SU-DHL-6 (cell line): ENCODE data around the gene VWA5B1.

ENCODE experiments used
- H2AFZ ChIP-seq: fragments of 200-600 bp; sonication (generic); 2 replicates; pipeline ENCODE4 v1.6.1; 2014; ENCODE audit warnings: low read depth, mild to moderate bottlenecking, moderate library complexity, mixed read lengths, antibody characterized with exemption, low read length; ENCODE audit not compliant: severe bottlenecking
- H3F3A ChIP-seq: fragments of 200-600 bp; shearing (Covaris generic); 2 replicates; pipeline ENCODE4 v1.6.0; 2016; ENCODE audit warnings: antibody characterized with exemption, mild to moderate bottlenecking; ENCODE audit not compliant: insufficient read depth
- H3K27ac ChIP-seq: fragments of 200-600 bp; sonication (generic); 2 replicates; pipeline ENCODE4 v1.5.1; 2016; ENCODE audit warnings: low read depth, mild to moderate bottlenecking, low read length, moderate library complexity, mixed read lengths
- H3K27me3 ChIP-seq: fragments of 200-600 bp; sonication (generic), shearing (Covaris generic); 2 replicates; pipeline ENCODE4 v1.6.0; 2014; ENCODE audit warnings: mild to moderate bottlenecking, low read length
- H3K36me3 ChIP-seq: fragments of 200-600 bp; sonication (generic); 2 replicates; pipeline ENCODE4 v1.6.1; 2014; ENCODE audit warnings: mild to moderate bottlenecking, low read length, mixed read lengths
- H3K4me2 ChIP-seq: fragments of 300-600, 200-600 bp; shearing (Covaris generic), sonication (generic); 2 replicates; pipeline ENCODE4 v1.6.0; 2014; ENCODE audit warnings: low read length, low read depth, mild to moderate bottlenecking; ENCODE audit not compliant: poor library complexity, severe bottlenecking
- H3K4me3 ChIP-seq: fragments of 200-600 bp; sonication (generic); 2 replicates; pipeline ENCODE4 v1.5.1; 2014; ENCODE audit warnings: antibody characterized with exemption, low read length, mild to moderate bottlenecking, mixed read lengths; ENCODE audit not compliant: insufficient read depth, poor library complexity, severe bottlenecking
- H3K79me2 ChIP-seq: fragments of 200-600 bp; sonication (generic); 2 replicates; pipeline ENCODE4 v1.6.1; 2014; ENCODE audit warnings: mild to moderate bottlenecking, low read length, moderate library complexity; ENCODE audit not compliant: insufficient read depth
- H3K9ac ChIP-seq: fragments of 200-600 bp; sonication (generic); 2 replicates; pipeline ENCODE4 v1.7.0; 2014; ENCODE audit warnings: mild to moderate bottlenecking, low read length
- H3K9me2 ChIP-seq: fragments of 200-600 bp; sonication (generic); replicated peaks from 2 replicates; pipeline ENCODE4 v1.6.1; 2014; ENCODE audit warnings: low read length; ENCODE audit not compliant: insufficient read depth
- H3K9me3 ChIP-seq: fragments of 200-600 bp; sonication (generic); 2 replicates; pipeline ENCODE4 v1.6.1; 2014; ENCODE audit warnings: low read length, mixed read lengths; ENCODE audit not compliant: insufficient read depth
- H4K20me1 ChIP-seq: fragments of 200-600 bp; sonication (generic); 2 replicates; pipeline ENCODE4 v1.6.1; 2014; ENCODE audit warnings: low read depth, mild to moderate bottlenecking, antibody characterized with exemption, low read length, moderate library complexity, mixed read lengths
- EZH2phosphoT487 ChIP-seq: fragments of 200-600 bp; sonication (generic), shearing (Covaris generic); conservative IDR thresholded peaks from 2 replicates; pipeline ENCODE4 v1.6.1; 2018; ENCODE audit warnings: mild to moderate bottlenecking, antibody characterized with exemption, low read length, moderate library complexity, mixed read lengths
- TF ChIP-seq, protein P1 (sequence below): fragments of 200-600 bp; sonication (generic); IDR thresholded peaks from one replicate; pipeline ENCODE4 v1.5.1; 2017; ENCODE audit warnings: antibody characterized with exemption, mild to moderate bottlenecking, low read length, moderate library complexity; ENCODE audit not compliant: insufficient read depth, poor library complexity, severe bottlenecking

VWA5B1 gene

DNA sequence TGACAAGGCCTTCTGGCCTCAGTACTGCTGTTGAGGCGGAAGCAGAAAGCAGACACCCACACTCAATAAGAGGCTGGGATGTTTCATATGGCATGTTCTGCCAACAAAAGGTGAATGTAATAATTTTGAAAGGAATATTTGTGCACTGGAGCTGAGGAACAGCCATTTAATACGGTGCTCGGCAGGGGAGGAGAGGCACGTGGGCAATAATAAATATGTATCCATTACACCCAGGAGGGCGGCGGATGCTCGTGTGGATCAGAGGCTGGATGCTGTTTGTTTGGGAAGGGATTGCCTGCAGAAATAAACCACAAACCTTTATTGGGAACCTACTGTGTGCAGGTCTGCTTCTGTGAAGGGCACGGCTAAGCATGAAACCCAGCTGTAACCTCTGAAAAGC lies 92.0 kb downstream of the VWA5B1 start:
- Histone ChIP-seq H3K27me3 (no peaks in the 10 kb centered on the region), H3K4me2 (no peak overlapping the region), H3K79me2 (no peaks in the 10 kb centered on the region), H3K36me3 (no peaks in the 10 kb centered on the region), H3K27ac (no peak overlapping the region), H4K20me1 (no peaks in the 10 kb centered on the region), H3K4me3 (no peak overlapping the region), H3F3A (no peaks in the 10 kb centered on the region), H3K9me2 (no peaks in the 10 kb centered on the region), H3K9me3 (no peaks in the 10 kb centered on the region), H2AFZ (no peak overlapping the region), H3K9ac (no peak overlapping the region)
- TF ChIP-seq EZH2phosphoT487 = no peak
- TF ChIP-seq, protein P1, sequence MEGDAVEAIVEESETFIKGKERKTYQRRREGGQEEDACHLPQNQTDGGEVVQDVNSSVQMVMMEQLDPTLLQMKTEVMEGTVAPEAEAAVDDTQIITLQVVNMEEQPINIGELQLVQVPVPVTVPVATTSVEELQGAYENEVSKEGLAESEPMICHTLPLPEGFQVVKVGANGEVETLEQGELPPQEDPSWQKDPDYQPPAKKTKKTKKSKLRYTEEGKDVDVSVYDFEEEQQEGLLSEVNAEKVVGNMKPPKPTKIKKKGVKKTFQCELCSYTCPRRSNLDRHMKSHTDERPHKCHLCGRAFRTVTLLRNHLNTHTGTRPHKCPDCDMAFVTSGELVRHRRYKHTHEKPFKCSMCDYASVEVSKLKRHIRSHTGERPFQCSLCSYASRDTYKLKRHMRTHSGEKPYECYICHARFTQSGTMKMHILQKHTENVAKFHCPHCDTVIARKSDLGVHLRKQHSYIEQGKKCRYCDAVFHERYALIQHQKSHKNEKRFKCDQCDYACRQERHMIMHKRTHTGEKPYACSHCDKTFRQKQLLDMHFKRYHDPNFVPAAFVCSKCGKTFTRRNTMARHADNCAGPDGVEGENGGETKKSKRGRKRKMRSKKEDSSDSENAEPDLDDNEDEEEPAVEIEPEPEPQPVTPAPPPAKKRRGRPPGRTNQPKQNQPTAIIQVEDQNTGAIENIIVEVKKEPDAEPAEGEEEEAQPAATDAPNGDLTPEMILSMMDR = no peak

DNA sequence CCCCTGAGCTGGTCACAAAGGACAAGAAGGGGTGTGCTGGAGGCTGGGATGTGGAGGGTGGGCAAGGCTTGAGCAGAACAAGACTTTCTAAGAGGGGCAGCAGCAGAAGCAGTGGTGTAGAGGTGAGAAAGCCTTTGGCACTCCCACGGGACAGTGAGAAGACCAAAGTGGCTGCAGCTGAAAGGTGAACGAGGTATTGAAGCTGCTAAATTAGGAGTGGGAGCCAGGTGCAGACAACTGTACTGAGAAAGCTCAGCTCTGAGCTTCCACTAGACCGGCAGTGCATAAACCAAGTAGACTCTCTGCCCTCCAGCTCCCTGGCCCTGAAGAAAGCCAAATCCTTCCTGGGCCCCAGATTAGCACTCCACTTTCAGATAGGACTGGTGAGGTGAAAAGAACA lies 93.0 kb downstream of the VWA5B1 start:
- H3K9me2 ChIP-seq = no peaks in the 10 kb centered on the region
- H3K79me2 ChIP-seq = no peaks in the 10 kb centered on the region
- no peak for TF ChIP-seq EZH2phosphoT487
- TF ChIP-seq, protein P1 = no peak
- H2AFZ ChIP-seq = no peak overlapping the region
- no peaks in the 10 kb centered on the region for H3F3A ChIP-seq
- H3K4me2 ChIP-seq = no peak overlapping the region
- no peaks in the 10 kb centered on the region for H3K9me3 ChIP-seq
- no peak overlapping the region for H3K9ac ChIP-seq
- no peaks in the 10 kb centered on the region for H3K36me3 ChIP-seq
- no peaks in the 10 kb centered on the region for H4K20me1 ChIP-seq
- H3K4me3 ChIP-seq = no peak overlapping the region
- no peaks in the 10 kb centered on the region for H3K27me3 ChIP-seq
- H3K27ac ChIP-seq = no peak overlapping the region

DNA sequence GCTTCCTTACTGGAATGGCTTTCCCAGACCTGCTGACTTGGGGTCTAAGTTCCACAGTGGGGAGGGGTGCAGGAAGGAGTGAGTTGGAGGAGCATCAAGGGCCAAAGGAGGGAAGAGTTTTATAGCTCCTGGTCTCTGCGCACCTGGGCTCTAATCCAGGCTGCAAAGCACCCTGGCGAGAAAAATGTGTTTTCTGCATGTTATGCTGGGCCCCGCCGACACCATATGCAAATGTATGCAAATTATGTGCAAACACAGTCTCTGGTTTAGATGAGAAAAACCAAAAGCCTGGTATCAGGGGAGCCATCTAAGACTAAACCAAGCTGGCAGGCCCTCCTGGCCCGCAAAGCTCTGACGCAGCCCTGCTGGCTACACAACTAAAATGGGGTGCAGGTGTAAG lies 95.0 kb downstream of the VWA5B1 start:
- Histone ChIP-seq H3K9me2 (no peaks in the 10 kb centered on the region), H3K36me3 (no peaks in the 10 kb centered on the region), H3K27ac (no peak overlapping the region), H4K20me1 (no peaks in the 10 kb centered on the region), H3K79me2 (no peaks in the 10 kb centered on the region), H3F3A (no peaks in the 10 kb centered on the region), H3K27me3 (no peaks in the 10 kb centered on the region), H3K4me2 (no peak overlapping the region), H3K4me3 (no peak overlapping the region), H3K9me3 (no peaks in the 10 kb centered on the region), H2AFZ (no peak overlapping the region), H3K9ac (no peak overlapping the region)
- TF ChIP-seq, protein P1 = no peak
- no peak for TF ChIP-seq EZH2phosphoT487
